Activated CD4-positive, alpha-beta memory T cell treated with anti-CD3 and anti-CD28 coated beads, Interleukin-2, amount 10 ng/mL, durations not matched to agents 7 days and 5 days (primary cell): ENCODE measurements around the gene CCDC3. TPM values are rescaled to one million over a fixed set of nuclear protein-coding genes. Genes with fewer than 3 reads are reported as not detected.

Source experiments
- CTCF ChIA-PET: fragments of 350-600 bp; sonication (Branson Sonifier 250); formaldehyde crosslinking; loops from one replicate; lab custom pipeline; 2021; ENCODE audit warnings: antibody characterized with exemption, inconsistent platforms; lab: Charles Lee
- POLR2A ChIA-PET: fragments of 350-600 bp; sonication (Branson Sonifier 250); formaldehyde crosslinking; loops from one replicate; lab custom pipeline; 2021; ENCODE audit warnings: antibody characterized with exemption; lab: Charles Lee
- DNase-seq: peaks from one replicate; pipeline ENCODE4 v3.0.0-alpha.2; 2020
- H3K27ac Mint-ChIP-seq: one replicate; pipeline ENCODE4 v1.8.0; 2021; ENCODE audit warnings: mild to moderate bottlenecking, mixed read lengths
- H3K27me3 Mint-ChIP-seq: one replicate; pipeline ENCODE4 v1.8.0; 2021; ENCODE audit warnings: mixed read lengths
- H3K36me3 Mint-ChIP-seq: one replicate; pipeline ENCODE4 v1.8.0; 2021; ENCODE audit warnings: low read depth, mixed read lengths
- H3K4me1 Mint-ChIP-seq: one replicate; pipeline ENCODE4 v1.8.0; 2021; ENCODE audit warnings: mixed read lengths
- H3K4me3 Mint-ChIP-seq: one replicate; pipeline ENCODE4 v1.8.0; 2021; ENCODE audit warnings: mild to moderate bottlenecking, mixed read lengths
- H3K9me3 Mint-ChIP-seq: one replicate; pipeline ENCODE4 v1.8.0; 2021; ENCODE audit warnings: mixed read lengths
- total RNA-seq, 2 experiments: library from RNA; stranded (reverse); gene quantifications; one replicate each; pipeline ENCODE4 v1.2.3, GENCODE V29; 2021

The CCDC3 gene
- total RNA-seq, 2 experiments from 2014 or later, result 0.18 to 0.23 TPM

DNA sequence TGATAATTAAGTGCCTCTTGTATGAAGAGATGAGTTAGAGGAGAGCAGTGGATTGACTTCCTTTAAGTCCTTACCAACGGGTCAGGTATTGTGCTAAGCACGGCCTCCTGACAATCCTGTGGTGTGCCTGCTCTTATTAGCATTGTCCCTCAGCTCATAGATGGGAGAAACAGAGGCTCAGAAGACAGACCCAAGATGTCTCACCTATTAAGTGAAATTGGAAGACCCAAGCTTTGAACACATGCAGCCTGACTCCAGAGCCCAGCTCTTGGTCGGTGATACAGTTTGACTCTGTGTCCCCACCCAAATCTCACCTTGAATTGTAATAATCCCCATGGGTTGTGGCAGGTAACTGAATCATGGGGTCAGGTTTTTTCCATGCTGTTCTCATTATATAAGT lies 53.8 kb downstream of the CCDC3 start:
- H3K27me3 Mint-ChIP-seq, result no peaks in the 10 kb centered on the region
- H3K36me3 Mint-ChIP-seq, result no peaks in the 10 kb centered on the region
- H3K27ac Mint-ChIP-seq, result no peak overlapping the region
- H3K9me3 Mint-ChIP-seq, result peaks cover 9% of the 10 kb centered on the region
- CTCF ChIA-PET, result no interaction called here
- H3K4me3 Mint-ChIP-seq, result no peak overlapping the region
- H3K4me1 Mint-ChIP-seq, result no peaks in the 10 kb centered on the region
- DNase-seq, result no peak
- POLR2A ChIA-PET, result no interaction called here

DNA sequence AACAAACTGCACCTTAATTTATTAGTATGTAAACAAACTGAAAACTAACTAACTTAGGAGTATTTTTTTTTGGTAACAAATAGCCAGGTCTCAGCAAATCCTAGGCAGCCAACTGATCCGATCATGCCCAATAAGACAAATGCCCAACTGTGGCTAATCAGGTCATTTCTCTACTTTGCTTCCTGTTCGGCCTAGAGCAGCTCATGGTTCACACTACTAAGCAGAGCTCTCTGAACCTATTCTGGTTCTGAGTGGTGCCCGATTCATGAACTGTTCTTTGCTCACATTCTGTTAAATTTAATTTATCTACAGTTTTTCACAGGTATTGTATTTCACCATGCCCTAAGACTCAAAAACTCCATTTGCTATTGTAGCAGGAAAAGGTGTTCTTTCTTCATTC lies 55.1 kb downstream of the CCDC3 start:
- no peaks in the 10 kb centered on the region for H3K36me3 Mint-ChIP-seq
- H3K27ac Mint-ChIP-seq, result no peak overlapping the region
- no peak for DNase-seq
- no peak overlapping the region for H3K4me3 Mint-ChIP-seq
- H3K9me3 Mint-ChIP-seq, result no peaks in the 10 kb centered on the region
- ChIA-PET POLR2A (no interaction called here), CTCF (interaction anchor here (0.7 kb wide), 1 partner anchor 106 kb away, joined by 3 read pairs; no protein-coding TSS in a partner anchor)
- H3K4me1 Mint-ChIP-seq, result no peaks in the 10 kb centered on the region
- H3K27me3 Mint-ChIP-seq, result no peaks in the 10 kb centered on the region

DNA sequence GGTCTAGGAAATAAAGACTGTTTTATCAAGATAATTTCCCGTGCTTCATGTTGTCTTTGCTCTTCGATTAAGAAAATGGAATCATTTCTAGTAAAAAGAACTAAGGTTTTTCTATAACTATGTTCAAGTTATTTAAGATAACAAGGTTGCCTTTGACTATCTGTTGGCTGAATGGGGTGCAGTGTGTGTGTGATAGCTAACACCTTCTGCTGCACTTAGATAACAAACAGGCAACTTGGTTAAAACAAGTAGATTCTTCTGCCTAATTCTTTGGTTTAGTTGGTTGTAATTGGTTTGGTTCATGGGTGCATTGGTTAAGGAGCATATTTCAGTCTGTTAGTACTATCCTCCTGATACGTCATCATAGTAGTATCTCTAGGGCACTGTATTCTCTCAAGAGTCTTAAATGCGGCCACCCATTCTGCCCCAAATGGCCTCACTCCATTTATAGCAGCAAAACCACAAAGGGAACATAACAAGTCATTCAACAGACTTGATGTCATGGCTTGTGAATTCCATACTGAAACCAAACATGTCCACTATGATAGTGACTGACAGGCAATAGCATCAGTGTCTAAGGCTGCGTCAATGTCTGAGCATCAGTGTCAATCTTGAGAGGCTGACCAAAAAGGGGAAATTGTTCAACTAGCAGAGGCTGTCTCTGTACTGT lies 55.7 kb downstream of the CCDC3 start:
- H3K4me1 Mint-ChIP-seq, result no peaks in the 10 kb centered on the region
- CTCF ChIA-PET, result no interaction called here
- H3K27me3 Mint-ChIP-seq, result no peaks in the 10 kb centered on the region

DNA sequence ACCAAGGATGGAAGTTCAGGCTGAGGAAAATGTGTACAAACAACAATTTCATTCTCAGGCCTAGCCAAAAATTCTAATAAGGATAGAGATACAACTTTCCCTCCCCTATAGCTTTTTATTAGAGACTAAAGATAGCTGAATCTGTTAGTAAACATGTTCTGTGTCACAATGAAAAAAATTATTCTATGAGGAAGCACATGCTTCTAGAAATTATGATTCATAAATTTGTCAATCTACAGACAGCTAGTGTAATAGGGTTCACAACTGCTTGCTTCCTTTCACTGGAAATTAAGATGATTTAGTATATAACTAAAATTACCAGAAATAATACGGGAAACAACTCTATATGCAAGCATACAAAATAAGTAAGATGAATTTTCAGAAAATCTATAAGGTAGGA lies 56.6 kb downstream of the CCDC3 start:
- CTCF ChIA-PET, result no interaction called here
- POLR2A ChIA-PET, result no interaction called here
- no peak for DNase-seq
- Mint-ChIP-seq H3K27ac (no peak overlapping the region), H3K4me1 (no peaks in the 10 kb centered on the region), H3K9me3 (no peaks in the 10 kb centered on the region), H3K4me3 (no peak overlapping the region), H3K27me3 (no peaks in the 10 kb centered on the region), H3K36me3 (no peaks in the 10 kb centered on the region)

More for the DNA sequence above, 55.7 kb downstream of the CCDC3 start:
- DNase-seq, result no peak
- POLR2A ChIA-PET, result no interaction called here
- H3K27ac Mint-ChIP-seq, result no peak overlapping the region
- no peak overlapping the region for H3K4me3 Mint-ChIP-seq
- H3K36me3 Mint-ChIP-seq, result no peaks in the 10 kb centered on the region
- no peaks in the 10 kb centered on the region for H3K9me3 Mint-ChIP-seq

DNA sequence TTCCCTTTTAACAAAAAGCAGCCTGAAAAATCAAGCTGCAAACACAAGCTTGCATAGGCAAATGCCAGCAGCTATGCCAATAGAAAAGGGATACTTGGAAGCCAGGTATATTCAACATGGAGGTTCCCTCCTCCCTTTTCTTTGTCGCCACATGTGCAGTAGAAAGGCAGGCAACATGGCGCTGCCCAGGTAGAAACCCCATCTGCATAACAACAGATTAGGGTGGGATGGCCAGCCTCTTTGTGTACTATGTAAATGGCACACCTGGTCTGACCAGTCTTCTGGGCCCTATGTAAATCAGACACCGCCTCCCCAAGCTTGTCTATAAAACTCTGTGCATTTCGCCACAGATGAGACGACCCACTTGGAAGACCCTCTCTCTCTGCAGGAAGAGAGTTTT lies 58.1 kb downstream of the CCDC3 start:
- no peaks in the 10 kb centered on the region for H3K9me3 Mint-ChIP-seq
- peaks cover 5% of the 10 kb centered on the region for H3K27me3 Mint-ChIP-seq
- no peak overlapping the region for H3K27ac Mint-ChIP-seq
- CTCF ChIA-PET, result interaction anchor here (1.1 kb wide), 1 partner anchor 287 kb away, joined by 3 read pairs; no protein-coding TSS in a partner anchor
- POLR2A ChIA-PET, result no interaction called here
- H3K4me1 Mint-ChIP-seq, result no peaks in the 10 kb centered on the region
- no peaks in the 10 kb centered on the region for H3K36me3 Mint-ChIP-seq
- DNase-seq, result no peak
- no peak overlapping the region for H3K4me3 Mint-ChIP-seq

DNA sequence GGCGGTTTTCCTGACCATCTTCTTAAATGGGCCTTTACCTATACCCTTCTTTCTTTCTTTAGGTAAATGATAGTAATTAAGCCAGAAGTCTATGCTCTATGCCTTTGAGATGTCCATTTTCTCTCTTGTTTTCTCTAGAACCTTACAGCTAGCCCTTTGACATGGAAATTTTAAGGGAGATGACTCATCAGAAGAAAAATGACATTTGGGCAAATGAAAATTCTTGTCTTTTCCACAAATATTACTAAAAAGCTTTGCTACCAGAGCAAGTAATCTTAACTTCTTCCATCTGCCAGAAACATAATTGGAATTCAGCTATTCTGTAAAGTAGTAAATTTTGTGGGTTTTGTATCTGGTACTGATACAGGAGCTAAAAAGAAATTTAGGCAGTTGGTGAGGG lies 59.5 kb downstream of the CCDC3 start:
- Mint-ChIP-seq H3K27ac (no peak overlapping the region), H3K4me3 (no peak overlapping the region), H3K27me3 (peaks cover 5% of the 10 kb centered on the region), H3K4me1 (no peaks in the 10 kb centered on the region), H3K36me3 (no peaks in the 10 kb centered on the region), H3K9me3 (no peaks in the 10 kb centered on the region)
- ChIA-PET POLR2A (no interaction called here), CTCF (interaction anchor here (1.2 kb wide), 1 partner anchor 40 kb away, joined by 3 read pairs; no protein-coding TSS in a partner anchor)
- DNase-seq, result no peak

DNA sequence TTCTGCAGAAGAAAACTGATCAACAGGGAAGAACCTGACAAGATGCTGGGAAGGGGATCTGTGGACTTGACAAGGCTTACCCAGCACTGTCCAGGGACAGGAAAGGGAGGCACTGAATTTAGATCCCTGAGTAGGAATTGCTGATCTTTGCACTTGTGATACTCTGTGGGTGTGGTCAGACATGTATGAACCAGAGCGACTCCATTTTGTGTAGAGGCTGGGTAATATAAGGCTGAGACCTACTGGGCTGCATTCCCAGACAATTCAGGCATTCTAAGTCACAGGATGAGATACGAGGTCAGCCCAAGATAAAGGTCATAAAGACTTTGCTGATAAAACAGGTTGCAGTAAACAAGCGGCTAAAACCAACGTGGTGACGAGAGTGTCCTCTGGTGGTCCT lies 60.7 kb downstream of the CCDC3 start:
- Mint-ChIP-seq H3K9me3 (no peaks in the 10 kb centered on the region), H3K36me3 (no peaks in the 10 kb centered on the region), H3K4me3 (no peak overlapping the region), H3K27me3 (peaks cover 5% of the 10 kb centered on the region), H3K27ac (no peak overlapping the region), H3K4me1 (no peaks in the 10 kb centered on the region)
- ChIA-PET POLR2A (no interaction called here), CTCF (no interaction called here)
- DNase-seq, result no peak

DNA sequence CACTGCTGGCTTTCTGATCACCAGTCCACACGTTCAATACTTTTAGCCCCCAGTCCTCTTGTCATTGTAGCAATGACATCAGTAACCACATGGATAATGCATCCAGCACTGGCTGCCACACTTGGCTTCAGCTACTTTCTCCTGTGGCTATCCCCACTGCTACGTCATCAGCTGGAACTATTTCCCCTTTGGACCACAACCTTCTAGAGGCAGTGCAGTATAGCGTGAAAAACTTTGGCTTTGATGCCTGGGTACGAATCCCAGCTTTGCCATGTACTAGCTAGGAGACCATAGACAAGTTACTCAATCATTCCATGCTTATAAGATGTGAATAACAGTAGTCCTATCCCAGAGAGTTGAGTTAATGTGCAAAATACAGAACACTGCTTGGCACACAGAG lies 63.2 kb downstream of the CCDC3 start:
- DNase-seq, result no peak
- Mint-ChIP-seq H3K9me3 (no peaks in the 10 kb centered on the region), H3K36me3 (no peaks in the 10 kb centered on the region), H3K27me3 (peaks cover 10% of the 10 kb centered on the region), H3K4me1 (no peaks in the 10 kb centered on the region), H3K27ac (no peak overlapping the region), H3K4me3 (no peak overlapping the region)
- ChIA-PET CTCF (no interaction called here), POLR2A (no interaction called here)

DNA sequence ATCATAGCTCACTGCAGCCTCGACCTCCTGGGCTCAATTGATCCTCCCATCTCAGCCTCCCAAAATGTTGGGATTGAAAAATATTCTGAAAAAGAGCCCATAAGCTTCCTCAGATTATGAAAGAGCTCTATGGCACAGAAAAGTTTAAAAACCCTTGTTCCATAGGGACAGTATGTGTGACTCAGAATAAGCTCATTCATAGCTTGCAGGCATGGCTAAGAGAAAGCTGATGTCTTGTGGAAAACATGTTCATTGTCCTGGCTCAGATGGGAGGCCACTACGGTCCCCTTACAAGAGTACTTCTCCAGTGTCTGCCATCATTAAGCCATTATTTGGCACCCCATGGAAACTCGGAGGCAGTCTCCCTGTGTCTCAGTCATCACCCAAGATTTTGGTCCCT lies 64.0 kb downstream of the CCDC3 start:
- POLR2A ChIA-PET, result no interaction called here
- Mint-ChIP-seq H3K4me3 (no peak overlapping the region), H3K9me3 (no peaks in the 10 kb centered on the region), H3K27me3 (peaks cover 16% of the 10 kb centered on the region), H3K4me1 (no peaks in the 10 kb centered on the region), H3K36me3 (no peaks in the 10 kb centered on the region), H3K27ac (no peak overlapping the region)
- CTCF ChIA-PET, result no interaction called here
- no peak for DNase-seq

DNA sequence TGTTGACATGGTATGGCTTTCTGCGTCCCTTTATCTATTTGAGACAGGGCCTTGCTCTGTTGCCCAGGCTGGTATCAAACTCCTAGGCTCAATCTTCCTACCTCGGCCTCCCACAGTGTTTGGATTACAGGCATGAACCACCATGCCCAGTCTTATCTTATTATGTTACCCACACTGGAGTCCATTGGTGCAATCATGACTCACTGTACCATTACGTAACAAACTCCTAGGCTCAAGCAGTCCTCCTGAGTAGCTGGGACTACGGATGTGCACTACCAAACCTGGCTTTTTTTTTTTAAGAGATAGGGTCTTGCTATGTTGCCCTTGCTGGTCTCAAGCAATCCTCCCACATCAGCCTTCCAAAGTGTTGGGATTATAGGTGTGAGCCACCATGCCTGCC lies 66.7 kb downstream of the CCDC3 start:
- POLR2A ChIA-PET, result no interaction called here
- Mint-ChIP-seq H3K27me3 (peaks cover 16% of the 10 kb centered on the region), H3K9me3 (no peaks in the 10 kb centered on the region), H3K36me3 (no peaks in the 10 kb centered on the region), H3K27ac (no peak overlapping the region), H3K4me3 (no peak overlapping the region), H3K4me1 (no peaks in the 10 kb centered on the region)
- no peak for DNase-seq
- CTCF ChIA-PET, result no interaction called here

DNA sequence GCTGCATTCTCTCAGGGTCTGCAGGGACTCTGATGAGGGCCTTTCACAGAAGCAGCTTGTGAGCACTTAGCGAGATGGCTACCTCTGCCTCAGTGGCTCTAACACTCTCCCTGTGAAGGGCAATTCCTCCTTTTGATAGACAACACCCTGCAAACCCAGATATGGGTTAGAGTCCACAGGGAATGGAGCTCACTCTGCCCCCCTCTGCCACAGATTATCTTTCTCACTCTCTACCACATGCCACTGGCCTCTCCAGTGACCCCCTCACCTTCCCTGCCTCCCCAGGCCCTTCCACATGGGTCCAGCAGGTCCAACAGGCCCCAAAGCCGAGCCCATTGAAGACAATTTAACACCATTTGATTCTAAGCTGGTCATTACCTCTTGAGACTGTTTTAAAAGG lies 72.1 kb downstream of the CCDC3 start:
- no peak for DNase-seq
- no peaks in the 10 kb centered on the region for H3K36me3 Mint-ChIP-seq
- CTCF ChIA-PET, result no interaction called here
- no peaks in the 10 kb centered on the region for H3K4me1 Mint-ChIP-seq
- no peak overlapping the region for H3K27ac Mint-ChIP-seq
- H3K4me3 Mint-ChIP-seq, result no peak overlapping the region
- no peaks in the 10 kb centered on the region for H3K9me3 Mint-ChIP-seq
- H3K27me3 Mint-ChIP-seq, result peaks cover 10% of the 10 kb centered on the region
- POLR2A ChIA-PET, result no interaction called here

DNA sequence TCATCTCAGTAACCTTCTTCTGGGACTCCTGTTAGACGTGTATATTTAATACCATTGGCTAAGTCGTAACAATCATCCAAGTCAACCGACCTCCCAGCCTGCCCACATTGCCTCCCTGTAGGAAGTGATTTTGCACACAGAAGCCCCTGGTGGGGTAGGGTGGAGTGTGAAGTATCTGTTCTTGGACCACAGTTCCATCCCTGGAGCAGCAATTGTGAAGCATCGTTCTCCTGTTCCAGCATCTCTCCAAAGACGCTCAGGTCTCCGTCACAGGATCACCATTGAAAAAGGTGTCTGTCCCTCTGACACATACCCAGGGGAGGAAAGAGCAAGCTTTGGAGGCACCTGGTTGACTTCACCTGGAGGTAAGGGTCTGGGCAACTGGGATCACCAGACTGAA lies 72.9 kb downstream of the CCDC3 start:
- no peak overlapping the region for H3K4me3 Mint-ChIP-seq
- DNase-seq, result no peak
- ChIA-PET POLR2A (no interaction called here), CTCF (no interaction called here)
- no peaks in the 10 kb centered on the region for H3K9me3 Mint-ChIP-seq
- H3K4me1 Mint-ChIP-seq, result no peaks in the 10 kb centered on the region
- no peaks in the 10 kb centered on the region for H3K36me3 Mint-ChIP-seq
- peaks cover 6% of the 10 kb centered on the region for H3K27me3 Mint-ChIP-seq
- H3K27ac Mint-ChIP-seq, result no peak overlapping the region

DNA sequence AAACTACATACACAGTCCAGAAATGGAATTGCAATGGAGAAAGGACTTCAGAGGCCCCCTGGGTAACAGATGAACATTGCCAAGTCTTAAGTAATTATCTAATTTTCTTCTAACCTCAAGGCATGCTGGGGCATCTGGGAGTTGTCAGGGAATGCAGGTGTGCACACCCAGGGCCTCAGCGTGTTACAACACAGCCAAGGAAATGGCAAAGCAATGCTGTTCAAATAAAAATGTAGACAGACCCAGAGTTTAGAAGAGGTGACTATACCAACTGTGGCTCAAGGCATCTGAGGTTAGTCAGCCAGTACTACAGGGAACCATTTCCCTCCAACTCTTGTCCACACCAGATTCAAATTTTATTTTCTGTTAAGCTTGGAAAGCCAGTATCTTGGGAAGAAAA lies 73.6 kb downstream of the CCDC3 start:
- Mint-ChIP-seq H3K4me3 (no peak overlapping the region), H3K9me3 (no peaks in the 10 kb centered on the region), H3K36me3 (no peaks in the 10 kb centered on the region), H3K27ac (no peak overlapping the region), H3K27me3 (peaks cover 5% of the 10 kb centered on the region), H3K4me1 (no peaks in the 10 kb centered on the region)
- POLR2A ChIA-PET, result no interaction called here
- DNase-seq, result no peak
- CTCF ChIA-PET, result no interaction called here

DNA sequence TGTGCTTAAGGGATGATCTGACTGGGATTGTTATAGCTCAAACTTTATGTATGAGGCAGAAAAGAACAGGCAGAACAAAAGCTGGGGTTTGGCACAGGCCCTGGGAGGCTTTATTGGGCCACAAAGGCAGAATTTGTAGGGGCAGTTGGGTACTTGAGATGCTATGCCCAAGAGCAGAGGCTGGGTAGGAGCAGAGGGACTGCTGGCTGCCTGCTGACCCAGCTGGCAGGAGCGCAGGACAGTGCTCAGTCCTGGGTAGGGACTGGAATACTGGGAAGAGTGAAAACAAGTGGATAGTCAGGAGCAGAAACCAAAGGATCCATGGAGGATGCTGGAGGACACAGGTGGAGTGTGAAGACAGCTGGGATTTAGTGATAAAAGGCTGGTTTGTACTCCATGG lies 75.7 kb downstream of the CCDC3 start:
- POLR2A ChIA-PET, result no interaction called here

More for the DNA sequence above, 75.7 kb downstream of the CCDC3 start:
- H3K36me3 Mint-ChIP-seq, result no peaks in the 10 kb centered on the region
- no peaks in the 10 kb centered on the region for H3K27me3 Mint-ChIP-seq
- no peaks in the 10 kb centered on the region for H3K4me1 Mint-ChIP-seq
- no peak overlapping the region for H3K4me3 Mint-ChIP-seq
- no peak for DNase-seq
- H3K9me3 Mint-ChIP-seq, result no peaks in the 10 kb centered on the region
- no peak overlapping the region for H3K27ac Mint-ChIP-seq
- CTCF ChIA-PET, result no interaction called here
